ENCODE data around the gene PRKCB.

PRKCB gene

GRCh38 chr16:23966597-23967394 lies 131.0 kb downstream of the PRKCB start:
- no peak for DNase-seq (ENCODE audit: low read depth in 2 of 2)

GRCh38 chr16:23967775-23968174 lies 132.0 kb downstream of the PRKCB start:
- no peak for DNase-seq (ENCODE audit: low read depth in 2 of 2)

DNA sequence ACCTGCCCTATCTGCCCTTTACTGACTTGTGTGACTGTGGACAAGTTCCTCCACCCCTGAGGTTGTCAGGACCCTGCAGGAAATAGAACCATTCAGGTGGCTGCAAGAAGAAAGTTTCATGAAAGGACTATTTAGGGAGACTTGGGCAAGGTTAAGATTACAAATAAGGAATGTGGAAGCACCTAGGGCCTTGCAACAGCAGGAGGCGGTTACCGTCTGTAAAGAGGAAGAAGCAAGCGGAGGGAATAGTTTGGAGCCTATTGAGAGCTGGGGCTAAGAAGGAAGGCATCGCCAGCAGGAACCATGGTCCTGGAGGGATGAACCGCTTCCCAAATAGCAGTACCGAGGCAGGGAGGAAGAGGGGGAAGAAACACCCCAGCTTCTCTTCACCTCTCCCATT lies 132.4 kb downstream of the PRKCB start:
- no peak for DNase-seq (ENCODE audit: low read depth in 2 of 2)

- DNase-seq (ENCODE audit: low read depth in 2 of 2) = no peak
These were observed 133.9 kb downstream of the PRKCB start for GRCh38 chr16:23969468-23970297.

DNA sequence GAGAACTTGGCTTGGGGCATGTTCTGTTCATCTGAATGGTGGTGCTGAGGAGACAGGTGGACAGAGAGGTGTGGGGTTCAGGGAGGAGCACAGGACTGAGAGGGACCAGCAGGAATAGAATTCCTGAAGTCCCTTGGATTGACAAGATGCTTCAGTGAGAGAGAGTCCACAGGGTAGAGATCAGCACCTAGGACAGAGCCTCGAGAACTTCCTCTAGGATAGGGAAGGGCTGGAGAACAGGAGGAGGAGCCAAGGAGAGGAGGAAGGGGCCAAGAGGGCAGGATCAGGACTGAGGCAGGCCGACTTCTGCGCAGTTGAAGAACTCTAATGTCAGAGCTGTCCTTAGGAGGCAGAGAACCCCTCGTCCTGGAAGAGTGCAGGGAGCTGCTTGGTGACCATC lies 138.4 kb downstream of the PRKCB start:
- DNase-seq (ENCODE audit: low read depth in 2 of 2) = no peak

DNA sequence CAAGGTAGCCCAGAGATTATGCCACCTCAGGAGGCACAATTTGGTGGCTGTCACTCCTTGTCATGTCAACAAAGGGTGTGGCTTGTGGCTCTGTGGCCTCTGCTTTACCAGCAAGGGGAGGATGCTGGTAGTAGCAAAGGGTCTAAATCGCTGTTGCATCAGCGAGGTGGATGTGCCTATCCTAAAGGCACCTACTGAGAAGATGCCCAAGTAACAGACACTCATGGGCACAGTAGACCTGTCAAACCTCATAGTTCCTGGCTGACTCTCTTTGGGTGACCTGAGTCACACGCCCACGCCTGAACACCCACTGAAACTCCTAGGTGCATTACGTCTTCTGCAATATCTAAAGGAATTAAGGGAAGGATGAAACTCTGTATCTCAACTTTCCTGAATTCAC lies 139.5 kb downstream of the PRKCB start:
- no peak for DNase-seq (ENCODE audit: low read depth in 2 of 2)

DNA sequence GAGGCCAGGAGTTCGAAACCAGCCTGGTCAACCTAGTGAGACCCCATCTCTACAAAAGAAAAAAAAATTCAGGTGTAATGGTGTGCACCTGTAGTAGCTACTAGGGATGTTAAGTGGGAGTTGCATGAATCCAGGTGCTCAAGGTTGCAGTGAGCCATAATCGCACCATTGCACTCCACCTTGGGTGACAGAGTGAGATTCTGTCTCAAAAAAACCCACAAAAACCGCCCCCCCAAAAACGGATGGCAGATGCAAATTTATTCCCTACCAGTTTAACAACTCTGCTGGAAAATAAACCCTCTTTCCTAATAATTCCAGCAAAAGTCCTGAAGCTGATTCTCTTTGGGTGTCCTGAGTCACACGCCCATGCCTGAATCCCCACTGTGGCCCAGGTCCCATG lies 140.3 kb downstream of the PRKCB start:
- DNase-seq (ENCODE audit: low read depth in 2 of 2) = no peak

- DNase-seq (ENCODE audit: low read depth in 2 of 2) = no peak
These were observed 140.7 kb downstream of the PRKCB start for GRCh38 chr16:23976524-23976923.

DNA sequence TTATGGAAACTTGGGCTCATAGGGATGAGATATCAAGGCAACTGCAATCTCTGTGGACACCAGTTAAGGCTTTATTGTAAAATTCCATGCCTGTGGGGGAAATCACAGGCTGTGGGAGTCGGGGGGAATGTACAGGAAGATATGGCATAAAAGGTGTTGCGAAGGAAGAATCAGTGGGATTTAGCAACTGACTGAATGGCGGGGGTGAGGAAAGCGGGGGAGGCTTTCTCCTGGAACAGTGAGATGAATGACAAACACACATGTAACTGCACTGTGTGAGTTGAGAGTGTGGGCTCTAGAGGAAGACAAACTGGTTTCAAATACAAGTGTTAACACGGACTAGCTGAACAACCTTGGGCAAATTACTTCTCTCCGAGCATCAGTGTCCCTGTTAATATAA lies 143.7 kb downstream of the PRKCB start:
- DNase-seq (ENCODE audit: low read depth in 2 of 2) = no peak

DNA sequence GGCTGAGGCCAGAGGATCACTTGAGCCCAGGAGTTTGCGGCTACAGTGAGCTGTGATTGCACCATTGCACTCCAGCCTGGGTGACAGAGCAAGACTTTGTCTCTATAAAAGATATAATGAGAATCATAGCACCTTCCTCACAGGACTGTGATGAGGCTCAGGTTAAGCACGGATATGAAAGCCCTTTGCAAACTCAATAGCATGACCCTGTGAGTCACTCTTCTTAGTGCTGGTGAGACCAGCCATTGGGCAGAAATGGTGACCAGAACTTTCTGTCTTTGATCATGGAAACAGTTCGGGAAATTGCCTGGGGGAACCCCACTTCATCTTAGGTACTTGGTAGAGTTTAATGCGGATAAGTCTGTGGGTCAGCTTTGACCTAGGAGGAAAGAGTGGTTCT lies 144.2 kb downstream of the PRKCB start:
- DNase-seq (ENCODE audit: low read depth in 2 of 2) = no peak

- DNase-seq (ENCODE audit: low read depth in 2 of 2) = no peak
These were observed 145.9 kb downstream of the PRKCB start for GRCh38 chr16:23981429-23982399.

- DNase-seq (ENCODE audit: low read depth in 2 of 2) = no peak
These were observed 150.7 kb downstream of the PRKCB start for GRCh38 chr16:23986455-23986854.

DNA sequence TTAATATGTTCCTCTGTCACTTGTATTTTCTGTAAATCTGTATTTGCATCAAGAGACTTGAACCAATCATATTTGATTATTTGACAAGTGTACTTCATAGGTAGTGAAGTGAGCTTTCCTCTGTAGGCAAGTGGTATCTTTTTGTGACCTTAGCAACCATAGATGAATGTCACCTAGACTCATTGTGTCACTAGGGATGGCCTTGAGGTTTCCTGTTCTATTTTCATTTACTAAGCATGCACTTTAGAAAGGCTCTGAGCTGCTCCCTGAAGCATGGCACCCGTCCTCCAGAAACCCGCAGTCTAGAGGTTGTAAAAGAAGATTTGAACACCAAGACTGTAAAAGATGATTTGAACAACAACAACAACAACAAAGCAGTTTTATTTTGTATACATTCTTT lies 151.7 kb downstream of the PRKCB start:
- no peak for DNase-seq (ENCODE audit: low read depth in 2 of 2)

- DNase-seq (ENCODE audit: low read depth in 2 of 2) = no peak
These were observed 154.7 kb downstream of the PRKCB start for GRCh38 chr16:23990507-23990906.

- DNase-seq (ENCODE audit: low read depth in 2 of 2) = no peak
These were observed 155.3 kb downstream of the PRKCB start for GRCh38 chr16:23991066-23991465.

DNA sequence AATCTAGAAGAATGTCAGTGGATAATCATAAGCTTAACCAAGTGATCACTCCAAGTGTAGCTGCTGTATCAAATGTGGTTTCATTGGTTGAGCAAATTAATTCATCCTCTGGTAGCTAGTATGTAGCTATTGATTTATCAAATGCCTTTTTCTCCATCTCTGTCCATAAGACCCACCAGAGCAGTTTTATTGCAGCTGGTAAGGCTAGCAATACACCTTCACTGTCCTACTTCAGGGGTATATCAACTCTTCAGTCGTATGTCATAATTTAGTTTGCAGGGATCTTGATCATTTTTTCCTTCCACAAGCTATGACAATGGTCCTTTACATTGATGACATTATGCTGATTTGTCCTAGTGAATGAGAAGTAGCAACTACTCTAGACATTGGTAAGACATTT lies 158.8 kb downstream of the PRKCB start:
- no peak for DNase-seq (ENCODE audit: low read depth in 2 of 2)

GRCh38 chr16:23996258-23996955 lies 160.6 kb downstream of the PRKCB start:
- DNase-seq (ENCODE audit: low read depth in 2 of 2) = no peak

GRCh38 chr16:23998771-23999170 lies 163.0 kb downstream of the PRKCB start:
- DNase-seq (ENCODE audit: low read depth in 2 of 2) = no peak

- no peak for DNase-seq (ENCODE audit: low read depth in 2 of 2)
These were observed 163.9 kb downstream of the PRKCB start for GRCh38 chr16:23999663-24000062.

- DNase-seq (ENCODE audit: low read depth in 2 of 2) = no peak
These were observed 165.9 kb downstream of the PRKCB start for GRCh38 chr16:24001710-24002109.

GRCh38 chr16:24002619-24003018 lies 166.8 kb downstream of the PRKCB start:
- DNase-seq (ENCODE audit: low read depth in 2 of 2) = no peak
